ENCODE measurements around the gene FAM168A. TPM values are rescaled to one million over a fixed set of nuclear protein-coding genes. Genes with fewer than 3 reads are reported as not detected.

FAM168A gene
- total RNA-seq: 10 to 100 TPM; 22.2 to 24.0 TPM

- ChIA-PET POLR2A (interaction anchor here (0.6 to 2.6 kb wide), 10 partner anchors 10 to 895 kb away, joined by 3 to 5 read pairs (median 3); no protein-coding TSS in a partner anchor), CTCF (interaction anchor here (0.6 to 1.2 kb wide), 4 partner anchors 63 to 1513 kb away, joined by 3 to 5 read pairs (median 3); no protein-coding TSS in a partner anchor)
- H3K4me3 Mint-ChIP-seq: peak within 1 kb of the TSS; percentile 93
These were observed at the start of gene FAM168A for GRCh38 chr11:73597956-73598718. FAM168A (minus strand) TSS chr11:73598112; CDS start chr11:73468474, 129,638 bp downstream.

GRCh38 chr11:73647459-73648100, 49.7 kb upstream of the FAM168A start:
- peak; percentile 90 for DNase-seq
- ChIA-PET POLR2A (no interaction called here), CTCF (interaction anchor here (1.0 to 5.0 kb wide), 5 partner anchors 13 to 296 kb away, joined by 3 to 26 read pairs (median 3); no protein-coding TSS in a partner anchor)
- peak overlapping the region; percentile 64 for H3K4me3 Mint-ChIP-seq
- H3K27me3 Mint-ChIP-seq: no peaks in the 10 kb centered on the region
- peaks cover 14% of the 10 kb centered on the region for H3K4me1 Mint-ChIP-seq
- H3K36me3 Mint-ChIP-seq (ENCODE audit: low read depth): no peaks in the 10 kb centered on the region
- no peak overlapping the region for H3K27ac Mint-ChIP-seq
- no peaks in the 10 kb centered on the region for H3K9me3 Mint-ChIP-seq

More at GRCh38 chr11:73597956-73598718, at the start of gene FAM168A:
- Mint-ChIP-seq H3K9me3 (no peaks in the 10 kb centered on the region), H3K4me1 (peaks cover 28% of the 10 kb centered on the region), H3K27ac (peak within 1 kb of the TSS; percentile 86), H3K36me3 (ENCODE audit: low read depth) (peaks cover 10% of the 10 kb centered on the region), H3K27me3 (no peaks in the 10 kb centered on the region)
- peak; percentile 96 for DNase-seq

GRCh38 chr11:73645972-73646631, 48.2 kb upstream of the FAM168A start, which contains the start of gene PLEKHB1:
PLEKHB1 (plus strand) TSS chr11:73646581; CDS start chr11:73646609, 28 bp downstream.
- ChIA-PET CTCF (interaction anchor here (3.7 to 5.0 kb wide), 2 partner anchors 15 to 21 kb away, joined by 20 to 26 read pairs; no protein-coding TSS in a partner anchor), POLR2A (no interaction called here)
- Mint-ChIP-seq H3K4me1 (peaks cover 14% of the 10 kb centered on the region), H3K36me3 (ENCODE audit: low read depth) (no peaks in the 10 kb centered on the region), H3K27ac (no peak within 1 kb of the TSS), H3K27me3 (peaks cover 1% of the 10 kb centered on the region), H3K9me3 (no peaks in the 10 kb centered on the region), H3K4me3 (peak within 1 kb of the TSS; percentile 64)
- no peak for DNase-seq

- CTCF ChIA-PET: interaction anchor here (0.7 to 5.0 kb wide), 4 partner anchors 15 to 21 kb away, joined by 4 to 26 read pairs (median 12); no protein-coding TSS in a partner anchor
- H3K27me3 Mint-ChIP-seq: peaks cover 4% of the 10 kb centered on the region
- no peak overlapping the region for H3K4me3 Mint-ChIP-seq
- no peaks in the 10 kb centered on the region for H3K9me3 Mint-ChIP-seq
- no peak for DNase-seq
- no peaks in the 10 kb centered on the region for H3K36me3 Mint-ChIP-seq (ENCODE audit: low read depth)
- H3K27ac Mint-ChIP-seq: no peak overlapping the region
- POLR2A ChIA-PET: no interaction called here
- peaks cover 19% of the 10 kb centered on the region for H3K4me1 Mint-ChIP-seq
These were observed 47.4 kb upstream of the FAM168A start for GRCh38 chr11:73645121-73645969.

- peaks cover 6% of the 10 kb centered on the region for H3K27me3 Mint-ChIP-seq
- CTCF ChIA-PET: no interaction called here
- no peaks in the 10 kb centered on the region for H3K9me3 Mint-ChIP-seq
- H3K4me1 Mint-ChIP-seq: peaks cover 8% of the 10 kb centered on the region
- H3K36me3 Mint-ChIP-seq (ENCODE audit: low read depth): no peaks in the 10 kb centered on the region
- no peak overlapping the region for H3K27ac Mint-ChIP-seq
- POLR2A ChIA-PET: no interaction called here
- H3K4me3 Mint-ChIP-seq: no peak overlapping the region
- DNase-seq: no peak
These were observed 43.8 kb upstream of the FAM168A start for GRCh38 chr11:73641668-73642067.

- ChIA-PET CTCF (interaction anchor here (1.0 to 1.5 kb wide), 2 partner anchors 14 to 20 kb away, joined by 3 to 8 read pairs; no protein-coding TSS in a partner anchor), POLR2A (no interaction called here)
- Mint-ChIP-seq H3K4me3 (no peak overlapping the region), H3K27ac (no peak overlapping the region), H3K4me1 (peaks cover 6% of the 10 kb centered on the region), H3K9me3 (no peaks in the 10 kb centered on the region), H3K27me3 (peaks cover 6% of the 10 kb centered on the region), H3K36me3 (ENCODE audit: low read depth) (no peaks in the 10 kb centered on the region)
- DNase-seq: no peak
These were observed 42.7 kb upstream of the FAM168A start for GRCh38 chr11:73640592-73640991.

- POLR2A ChIA-PET: no interaction called here
- H3K27ac Mint-ChIP-seq: no peak overlapping the region
- no peak overlapping the region for H3K4me3 Mint-ChIP-seq
- peaks cover 1% of the 10 kb centered on the region for H3K9me3 Mint-ChIP-seq
- no peak for DNase-seq
- peaks cover 10% of the 10 kb centered on the region for H3K4me1 Mint-ChIP-seq
- CTCF ChIA-PET: interaction anchor here (0.7 to 3.6 kb wide), 2 partner anchors 11 to 1049 kb away, joined by 3 to 22 read pairs; no protein-coding TSS in a partner anchor
- H3K36me3 Mint-ChIP-seq (ENCODE audit: low read depth): no peaks in the 10 kb centered on the region
- H3K27me3 Mint-ChIP-seq: peaks cover 6% of the 10 kb centered on the region
These were observed 39.1 kb upstream of the FAM168A start for GRCh38 chr11:73637012-73637411.

GRCh38 chr11:73636249-73636648, 38.3 kb upstream of the FAM168A start:
- H3K4me1 Mint-ChIP-seq: peaks cover 10% of the 10 kb centered on the region
- CTCF ChIA-PET: interaction anchor here (0.6 to 3.6 kb wide), 2 partner anchors 10 to 839 kb away, joined by 3 to 22 read pairs; no protein-coding TSS in a partner anchor
- no peak overlapping the region for H3K27ac Mint-ChIP-seq
- H3K4me3 Mint-ChIP-seq: no peak overlapping the region
- peaks cover 2% of the 10 kb centered on the region for H3K9me3 Mint-ChIP-seq
- POLR2A ChIA-PET: no interaction called here
- no peak for DNase-seq
- H3K36me3 Mint-ChIP-seq (ENCODE audit: low read depth): no peaks in the 10 kb centered on the region
- H3K27me3 Mint-ChIP-seq: peaks cover 5% of the 10 kb centered on the region

- POLR2A ChIA-PET: no interaction called here
- no peak overlapping the region for H3K4me3 Mint-ChIP-seq
- peaks cover 5% of the 10 kb centered on the region for H3K27me3 Mint-ChIP-seq
- no peak overlapping the region for H3K27ac Mint-ChIP-seq
- CTCF ChIA-PET: interaction anchor here (0.6 to 3.6 kb wide), 2 partner anchors 10 to 838 kb away, joined by 3 to 22 read pairs; no protein-coding TSS in a partner anchor
- DNase-seq: no peak
- peaks cover 10% of the 10 kb centered on the region for H3K4me1 Mint-ChIP-seq
- peaks cover 2% of the 10 kb centered on the region for H3K9me3 Mint-ChIP-seq
- no peaks in the 10 kb centered on the region for H3K36me3 Mint-ChIP-seq (ENCODE audit: low read depth)
These were observed 37.8 kb upstream of the FAM168A start for GRCh38 chr11:73635721-73636120.

GRCh38 chr11:73633999-73634398, 36.1 kb upstream of the FAM168A start:
- CTCF ChIA-PET: no interaction called here
- H3K36me3 Mint-ChIP-seq (ENCODE audit: low read depth): no peaks in the 10 kb centered on the region
- POLR2A ChIA-PET: no interaction called here
- no peak for DNase-seq
- no peaks in the 10 kb centered on the region for H3K27me3 Mint-ChIP-seq
- peaks cover 4% of the 10 kb centered on the region for H3K4me1 Mint-ChIP-seq
- no peak overlapping the region for H3K27ac Mint-ChIP-seq
- no peak overlapping the region for H3K4me3 Mint-ChIP-seq
- peaks cover 2% of the 10 kb centered on the region for H3K9me3 Mint-ChIP-seq

- H3K27ac Mint-ChIP-seq: no peak overlapping the region
- H3K4me1 Mint-ChIP-seq: peaks cover 4% of the 10 kb centered on the region
- no peaks in the 10 kb centered on the region for H3K27me3 Mint-ChIP-seq
- CTCF ChIA-PET: interaction anchor here (0.7 kb wide), 1 partner anchor 15 kb away, joined by 3 read pairs; no protein-coding TSS in a partner anchor
- DNase-seq: no peak
- POLR2A ChIA-PET: no interaction called here
- H3K9me3 Mint-ChIP-seq: peaks cover 2% of the 10 kb centered on the region
- no peak overlapping the region for H3K4me3 Mint-ChIP-seq
- H3K36me3 Mint-ChIP-seq (ENCODE audit: low read depth): no peaks in the 10 kb centered on the region
These were observed 35.1 kb upstream of the FAM168A start for GRCh38 chr11:73632996-73633395.

GRCh38 chr11:73629907-73630306, 32.0 kb upstream of the FAM168A start:
- CTCF ChIA-PET: no interaction called here
- peaks cover 6% of the 10 kb centered on the region for H3K4me1 Mint-ChIP-seq
- peaks cover 1% of the 10 kb centered on the region for H3K27me3 Mint-ChIP-seq
- no peak overlapping the region for H3K4me3 Mint-ChIP-seq
- DNase-seq: no peak
- H3K9me3 Mint-ChIP-seq: peaks cover 2% of the 10 kb centered on the region
- POLR2A ChIA-PET: interaction anchor here (0.6 kb wide), 1 partner anchor 120 kb away, joined by 3 read pairs; no protein-coding TSS in a partner anchor
- H3K27ac Mint-ChIP-seq: no peak overlapping the region
- no peaks in the 10 kb centered on the region for H3K36me3 Mint-ChIP-seq (ENCODE audit: low read depth)
